Naive thymus-derived CD4-positive, alpha-beta T cell (primary cell): Measurements from ENCODE around the gene TRAFD1. TPM values are rescaled to one million over a fixed set of nuclear protein-coding genes. Genes with fewer than 3 reads are reported as not detected.
A peak's percentile ranks its signal among the peaks of the same experiment; 100 is the strongest.
"Not testable (repeated sequence)": the region's sequence is repeated elsewhere in the genome, so short reads cannot be mapped to it uniquely, and the experiment has no call there.

Source experiments
- ATAC-seq: fragments of 150-1000 bp; cut with Tn5 transposase; 2 replicates; pipeline ENCODE4 v1.10.0; 2021; ENCODE audit warnings: mild to moderate bottlenecking, moderate library complexity
- CTCF ChIA-PET: fragments of 350-600 bp; sonication (Branson Sonifier 250); formaldehyde crosslinking; loops from one replicate; lab custom pipeline; 2021; ENCODE audit warnings: antibody characterized with exemption; lab: Charles Lee
- POLR2A ChIA-PET: fragments of 350-600 bp; sonication (Branson Sonifier 250); formaldehyde crosslinking; loops from one replicate; lab custom pipeline; 2021; ENCODE audit warnings: antibody characterized with exemption, inconsistent platforms; lab: Charles Lee
- DNase-seq, 9 donors: peaks; one replicate each; pipeline versions ENCODE4 v3.0.0 to v3.0.0-alpha.2; 2020 to 2022; ENCODE audit warnings: mixed read lengths in 1 of 9
- H3K27ac ChIP-seq: one replicate; pipeline ENCODE4 v1.7.0; 2013; ENCODE audit warnings: mild to moderate bottlenecking, low read depth, low read length, moderate library complexity
- H3K27me3 ChIP-seq, 2 donors: one replicate each; pipeline ENCODE4 v1.7.0; 2013; ENCODE audit warnings: low read length in 2 of 2, mild to moderate bottlenecking in 2 of 2, moderate library complexity in 2 of 2; ENCODE audit not compliant: control insufficient read depth in 2 of 2, insufficient read depth in 2 of 2
- H3K36me3 ChIP-seq, 3 experiments: 1 replicate in 2 of 3; 2 replicates in 1 of 3; pipeline ENCODE4 v1.7.0; 2013; ENCODE audit warnings: low read length in 3 of 3, mild to moderate bottlenecking in 3 of 3, moderate library complexity in 1 of 3; ENCODE audit not compliant: insufficient read depth in 3 of 3, control insufficient read depth in 2 of 3
- H3K4me1 ChIP-seq, 2 donors: one replicate each; pipeline ENCODE4 v1.7.0; 2013; ENCODE audit warnings: low read length in 2 of 2, mild to moderate bottlenecking in 2 of 2, moderate library complexity in 1 of 2; ENCODE audit not compliant: control insufficient read depth in 2 of 2, insufficient read depth in 2 of 2
- H3K4me3 ChIP-seq: 2 replicates; pipeline ENCODE4 v1.7.0; 2013; ENCODE audit warnings: mild to moderate bottlenecking, low read length
- H3K9me3 ChIP-seq, 3 experiments: 1 replicate in 2 of 3; 2 replicates in 1 of 3; pipeline ENCODE4 v1.7.0; 2013; ENCODE audit warnings: low read length in 3 of 3; ENCODE audit not compliant: control insufficient read depth in 2 of 3
- H3K27ac Mint-ChIP-seq, 9 donors: one replicate each; pipeline ENCODE4 v1.8.0; 2020 to 2022; ENCODE audit warnings: mixed read lengths in 9 of 9, mild to moderate bottlenecking in 8 of 9, moderate library complexity in 5 of 9, inconsistent platforms in 2 of 9
- H3K27me3 Mint-ChIP-seq, 5 donors: one replicate each; pipeline ENCODE4 v1.8.0; 2021 to 2022; ENCODE audit warnings: mixed read lengths in 5 of 5, mild to moderate bottlenecking in 1 of 5
- H3K36me3 Mint-ChIP-seq, 5 donors: one replicate each; pipeline ENCODE4 v1.8.0; 2020 to 2022; ENCODE audit warnings: mixed read lengths in 5 of 5, mild to moderate bottlenecking in 3 of 5, inconsistent platforms in 1 of 5
- H3K4me1 Mint-ChIP-seq, 7 donors: one replicate each; pipeline ENCODE4 v1.8.0; 2020 to 2022; ENCODE audit warnings: mixed read lengths in 7 of 7, mild to moderate bottlenecking in 3 of 7, inconsistent platforms in 1 of 7
- H3K4me3 Mint-ChIP-seq, 10 donors: one replicate each; pipeline ENCODE4 v1.8.0; 2020 to 2022; ENCODE audit warnings: mild to moderate bottlenecking in 10 of 10, mixed read lengths in 10 of 10, moderate library complexity in 6 of 10, inconsistent platforms in 2 of 10
- H3K9me3 Mint-ChIP-seq, 11 donors: one replicate each; pipeline ENCODE4 v1.8.0; 2020 to 2022; ENCODE audit warnings: mixed read lengths in 11 of 11, mild to moderate bottlenecking in 4 of 11, inconsistent platforms in 1 of 11, moderate library complexity in 1 of 11
- intact Hi-C, 2 donors: fragments of 100-400 bp; cut with micrococcal nuclease; formaldehyde crosslinking; loops; one replicate each; pipeline ENCODE4 v1.15.1; 2023
- polyA plus RNA-seq, 2 donors: library from polyadenylated mRNA; unstranded; fragments of 300-500 nt; fragmentation: Illumina TruSeq; gene quantifications; one replicate each; pipeline ENCODE4 v1.2.3, GENCODE V29; 2021
- total RNA-seq, 6 experiments: library from RNA in 5 of 6; stranded (reverse) in 5 of 6; gene quantifications; 1 replicate in 5 of 6; 2 replicates in 1 of 6; pipeline ENCODE4 v1.2.3 and lab custom pipeline; 2021 to 2026

TRAFD1 gene
- total and polyA plus RNA-seq, 7 experiments from 2014 or later: 22.1 to 86.6 (median 43.7) TPM

DNA sequence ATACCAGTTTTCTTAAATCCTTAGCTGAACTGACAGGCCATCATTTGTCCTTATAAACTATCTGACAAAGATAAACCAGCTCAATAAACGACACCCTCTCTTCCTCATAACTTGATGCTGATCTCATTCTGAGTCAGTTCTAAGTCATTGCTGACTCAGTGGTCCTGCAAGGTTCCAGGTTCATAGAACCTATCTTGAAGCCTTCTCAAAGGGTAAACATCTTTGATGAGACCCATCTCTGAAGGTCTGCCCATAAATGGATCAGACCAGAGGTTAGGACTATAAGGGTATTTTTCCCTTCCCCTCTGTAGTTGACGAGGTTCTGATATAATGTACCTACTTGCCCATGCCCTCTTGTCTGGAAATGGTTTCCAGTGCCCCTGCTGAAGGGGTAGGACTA lies 28.7 kb upstream of the TRAFD1 start:
- Mint-ChIP-seq H3K9me3 (no peaks in the 10 kb centered on the region), H3K36me3 (peaks cover 6 to 38% (median 19%) of the 10 kb centered on the region in 5 donors), H3K4me1 (peaks cover 17 to 45% (median 32%) of the 10 kb centered on the region in 7 donors), H3K4me3 (peak overlapping the region in 2 of 10 donors; percentile 5 to 51), H3K27me3 (no peaks in the 10 kb centered on the region), H3K27ac (peak overlapping the region in 6 of 9 donors; percentile 21 to 81 (median 60))
- Histone ChIP-seq H3K27me3 (no peaks in the 10 kb centered on the region), H3K36me3 (peaks cover 0 to 40% (median 7%) of the 10 kb centered on the region in 3 experiments), H3K27ac (no peak overlapping the region), H3K4me1 (peaks cover 0 to 3% of the 10 kb centered on the region in 2 donors), H3K9me3 (no peaks in the 10 kb centered on the region), H3K4me3 (no peak overlapping the region)
- ChIA-PET CTCF (interaction anchor here (0.9 kb wide), 1 partner anchor 74 kb away, joined by 4 read pairs; no protein-coding TSS in a partner anchor), POLR2A (no interaction called here)
- DNase-seq: no peak
- intact Hi-C loops: no loop called here
- no peak for ATAC-seq

DNA sequence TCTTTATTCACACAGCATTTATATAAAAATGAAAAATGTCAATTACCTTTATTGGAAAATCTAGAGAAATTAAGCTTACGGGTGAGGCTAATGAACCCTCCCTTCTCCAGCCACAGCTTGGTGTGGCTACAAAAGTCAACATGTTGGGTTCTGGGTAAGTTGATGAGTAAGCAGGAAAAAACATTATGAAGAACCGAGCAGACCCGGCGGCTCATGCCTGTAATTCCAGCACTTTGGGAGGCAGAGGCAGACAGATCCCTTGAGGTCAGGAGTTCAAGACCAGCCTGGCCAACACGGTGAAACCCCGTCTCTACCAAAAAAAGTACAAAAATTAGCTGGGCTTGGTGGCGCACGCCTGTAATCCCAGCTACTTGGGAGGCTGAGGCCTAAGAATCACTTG lies 27.7 kb upstream of the TRAFD1 start:
- H3K4me1 Mint-ChIP-seq: peaks cover 17 to 48% (median 33%) of the 10 kb centered on the region in 7 donors
- POLR2A ChIA-PET: no interaction called here
- H3K9me3 Mint-ChIP-seq: no peaks in the 10 kb centered on the region
- Histone ChIP-seq H3K4me1 (peaks cover 0 to 3% of the 10 kb centered on the region in 2 donors), H3K27ac (no peak overlapping the region), H3K27me3 (no peaks in the 10 kb centered on the region), H3K4me3 (no peak overlapping the region), H3K36me3 (peaks cover 0 to 38% (median 7%) of the 10 kb centered on the region in 3 experiments), H3K9me3 (no peaks in the 10 kb centered on the region)
- peaks cover 6 to 38% (median 22%) of the 10 kb centered on the region in 5 donors for H3K36me3 Mint-ChIP-seq
- no peak overlapping the region for H3K4me3 Mint-ChIP-seq
- peak overlapping the region in 1 of 9 donors; percentile 70 for H3K27ac Mint-ChIP-seq
- ATAC-seq (no peak), DNase-seq (no peak)
- CTCF ChIA-PET: interaction anchor here (0.6 kb wide), 1 partner anchor 91 kb away, joined by 3 read pairs; no protein-coding TSS in a partner anchor
- H3K27me3 Mint-ChIP-seq: no peaks in the 10 kb centered on the region
- intact Hi-C loops: no loop called here

DNA sequence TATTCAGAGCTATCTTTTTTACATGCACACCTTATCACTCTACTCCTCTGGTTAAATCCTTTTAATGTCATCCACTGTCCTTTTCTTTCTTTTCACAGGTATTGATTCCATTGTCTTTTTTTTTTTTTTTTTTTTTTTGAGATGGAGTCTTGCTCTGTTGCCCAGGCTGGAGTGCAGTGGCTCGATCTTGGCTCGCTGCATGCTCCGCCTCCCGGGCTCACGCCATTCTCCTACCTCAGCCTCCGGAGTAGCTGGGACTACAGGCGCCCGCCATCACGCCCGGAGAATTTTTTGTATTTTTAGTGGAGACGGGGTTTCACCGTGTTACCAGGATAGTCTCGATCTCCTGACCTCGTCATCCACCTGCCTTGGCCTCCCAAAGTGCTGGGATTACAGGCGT lies 24.9 kb upstream of the TRAFD1 start:
- DNase-seq, H3K9me3 ChIP-seq, H3K27ac ChIP-seq, H3K9me3 Mint-ChIP-seq, H3K27me3 Mint-ChIP-seq, H3K4me3 Mint-ChIP-seq, ATAC-seq, H3K4me3 ChIP-seq, H3K4me1 ChIP-seq, CTCF ChIA-PET, H3K27me3 ChIP-seq: not testable (repeated sequence)
- Mint-ChIP-seq H3K4me1 (peaks cover 23 to 59% (median 54%) of the 10 kb centered on the region in 7 donors), H3K27ac (peak overlapping the region in 1 of 9 donors; percentile 47), H3K36me3 (peaks cover 6 to 30% (median 16%) of the 10 kb centered on the region in 5 donors)
- peaks cover 0 to 43% (median 7%) of the 10 kb centered on the region in 3 experiments for H3K36me3 ChIP-seq
- intact Hi-C loops: loop anchor here in 1 of 2 donors (10.0 kb wide), 1 partner anchor 506 kb away; the partner anchor contains the start of gene ATXN2
- POLR2A ChIA-PET: interaction anchor here (1.2 to 1.5 kb wide), 3 partner anchors 12 to 86 kb away, joined by 3 to 4 read pairs (median 3); no protein-coding TSS in a partner anchor

DNA sequence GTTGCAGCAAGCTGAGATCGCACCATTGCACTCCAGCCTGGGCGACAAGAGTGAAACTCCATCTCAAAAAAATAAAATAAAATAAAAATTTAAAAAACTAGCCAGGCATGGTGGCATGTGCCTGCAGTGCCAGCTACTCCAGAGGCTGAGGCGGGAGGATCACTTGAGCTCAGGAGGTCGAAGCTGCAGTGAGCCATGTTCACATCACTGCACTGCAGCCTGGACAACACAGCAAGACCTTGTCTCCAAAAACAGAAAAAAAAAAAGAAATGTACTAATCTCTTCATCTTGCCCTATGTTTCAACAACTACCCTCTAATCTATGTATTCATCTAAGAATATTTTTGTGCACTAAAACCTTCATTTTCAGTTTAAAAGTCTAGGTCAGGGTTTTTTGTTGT lies 23.2 kb upstream of the TRAFD1 start:
- no peak overlapping the region for H3K4me3 Mint-ChIP-seq
- peaks cover 0 to 36% (median 7%) of the 10 kb centered on the region in 3 experiments for H3K36me3 ChIP-seq
- H3K27ac ChIP-seq: no peak overlapping the region
- POLR2A ChIA-PET: interaction anchor here (2.6 kb wide), 1 partner anchor 24 kb away, joined by 12 read pairs; the partner anchor contains the start of gene TRAFD1
- no peaks in the 10 kb centered on the region for H3K27me3 Mint-ChIP-seq
- CTCF ChIA-PET: interaction anchor here (0.6 kb wide), 2 partner anchors 87 to 155 kb away, joined by 4 to 6 read pairs; no protein-coding TSS in a partner anchor
- intact Hi-C loops: loop anchor here in 1 of 2 donors (10.0 kb wide), 1 partner anchor 507 kb away; the partner anchor contains the start of gene ATXN2
- no peaks in the 10 kb centered on the region for H3K9me3 Mint-ChIP-seq
- peaks cover 7 to 15% of the 10 kb centered on the region in 2 donors for H3K4me1 ChIP-seq
- ATAC-seq: no peak
- peaks cover 30 to 59% (median 52%) of the 10 kb centered on the region in 7 donors for H3K4me1 Mint-ChIP-seq
- no peaks in the 10 kb centered on the region for H3K9me3 ChIP-seq
- H3K27me3 ChIP-seq: no peaks in the 10 kb centered on the region
- no peak for DNase-seq
- H3K27ac Mint-ChIP-seq: peak overlapping the region in 1 of 9 donors; percentile 4
- peaks cover 6 to 21% (median 13%) of the 10 kb centered on the region in 5 donors for H3K36me3 Mint-ChIP-seq
- H3K4me3 ChIP-seq: no peak overlapping the region

DNA sequence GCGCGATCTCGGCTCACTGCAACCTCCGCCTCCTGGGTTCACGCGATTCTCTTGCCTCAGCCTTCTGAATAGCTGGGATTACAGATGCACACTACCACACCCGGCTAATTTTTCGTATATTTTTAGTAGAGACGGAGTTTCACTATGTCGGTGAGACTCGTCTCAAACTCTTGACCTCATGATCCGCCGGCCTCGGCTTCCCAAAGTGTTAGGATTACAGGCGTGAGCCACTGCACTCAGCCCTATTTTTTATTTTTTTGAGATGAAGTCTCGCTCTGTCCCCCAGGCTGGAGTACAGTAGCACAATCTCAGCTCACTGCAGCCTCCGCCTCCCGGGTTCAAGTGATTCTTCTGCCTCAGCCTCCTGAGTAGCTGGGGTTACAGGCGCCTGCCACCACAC lies 22.6 kb upstream of the TRAFD1 start:
- H3K27me3 Mint-ChIP-seq, H3K9me3 ChIP-seq, H3K9me3 Mint-ChIP-seq, H3K27ac Mint-ChIP-seq, H3K4me3 ChIP-seq, H3K27me3 ChIP-seq, DNase-seq, ATAC-seq, H3K27ac ChIP-seq, H3K4me3 Mint-ChIP-seq: not testable (repeated sequence)
- intact Hi-C loops: loop anchor here in 1 of 2 donors (10.0 kb wide), 1 partner anchor 508 kb away; the partner anchor contains the start of gene ATXN2
- Mint-ChIP-seq H3K36me3 (peaks cover 6 to 22% (median 13%) of the 10 kb centered on the region in 5 donors), H3K4me1 (peaks cover 35 to 65% (median 58%) of the 10 kb centered on the region in 7 donors)
- ChIA-PET POLR2A (interaction anchor here (2.6 kb wide), 1 partner anchor 23 kb away, joined by 12 read pairs; the partner anchor contains the start of gene TRAFD1), CTCF (interaction anchor here (0.6 kb wide), 1 partner anchor 154 kb away, joined by 4 read pairs; no protein-coding TSS in a partner anchor)
- peaks cover 12 to 21% of the 10 kb centered on the region in 2 donors for H3K4me1 ChIP-seq
- H3K36me3 ChIP-seq: peaks cover 0 to 31% (median 7%) of the 10 kb centered on the region in 3 experiments

DNA sequence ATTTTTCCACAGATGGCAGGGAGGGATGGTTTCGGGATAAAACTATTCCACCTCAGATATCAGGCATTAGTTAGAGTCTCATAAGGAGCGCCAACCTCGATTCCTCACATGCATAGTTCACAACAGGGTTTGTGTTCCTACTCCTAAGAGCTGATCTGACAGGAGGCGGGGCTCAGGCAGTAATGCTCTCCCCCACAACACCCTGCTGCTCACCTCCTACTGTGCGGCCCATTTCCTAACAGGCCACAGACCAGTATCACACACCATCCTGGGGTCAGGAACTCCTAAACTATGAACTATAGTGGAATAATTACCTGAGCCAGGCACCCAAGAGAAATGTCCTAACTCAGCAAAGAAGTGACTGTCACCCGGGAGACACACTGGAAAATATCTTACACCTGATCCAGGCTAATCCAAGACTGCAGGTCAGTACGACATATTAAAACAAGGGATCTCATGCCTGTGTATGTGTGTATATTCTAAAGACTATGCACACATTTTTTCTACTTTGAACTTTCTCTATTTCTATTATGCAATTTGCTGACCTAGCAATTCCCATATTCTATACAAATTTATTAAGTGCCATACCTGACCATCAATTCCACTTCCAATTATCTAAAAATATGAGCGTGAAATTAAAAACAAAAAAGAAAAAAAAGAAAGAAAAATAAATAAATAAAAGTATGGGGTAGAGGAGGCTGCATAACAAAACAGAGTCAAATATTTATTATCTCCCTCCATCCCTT lies 21.4 kb upstream of the TRAFD1 start:
- DNase-seq (no peak), ATAC-seq (no peak)
- peak overlapping the region in 2 of 10 donors; percentile 20 to 21 for H3K4me3 Mint-ChIP-seq
- intact Hi-C loops: loop anchor here in 1 of 2 donors (10.0 kb wide), 1 partner anchor 509 kb away; the partner anchor contains the start of gene ATXN2
- Histone ChIP-seq H3K36me3 (peaks cover 0 to 27% (median 7%) of the 10 kb centered on the region in 3 experiments), H3K27ac (no peak overlapping the region), H3K9me3 (no peaks in the 10 kb centered on the region), H3K4me3 (no peak overlapping the region), H3K27me3 (no peaks in the 10 kb centered on the region), H3K4me1 (peaks cover 12 to 22% of the 10 kb centered on the region in 2 donors)
- H3K27me3 Mint-ChIP-seq: no peaks in the 10 kb centered on the region
- H3K4me1 Mint-ChIP-seq: peaks cover 35 to 64% (median 56%) of the 10 kb centered on the region in 7 donors
- no peaks in the 10 kb centered on the region for H3K9me3 Mint-ChIP-seq
- ChIA-PET CTCF (no interaction called here), POLR2A (interaction anchor here (2.6 kb wide), 1 partner anchor 22 kb away, joined by 12 read pairs; the partner anchor contains the start of gene TRAFD1)
- H3K27ac Mint-ChIP-seq: peak overlapping the region in 5 of 9 donors; percentile 22 to 65 (median 41)
- peaks cover 6 to 17% (median 11%) of the 10 kb centered on the region in 5 donors for H3K36me3 Mint-ChIP-seq
